Bronchial epithelial cell (primary cell): Measurements from ENCODE around the gene SLC6A1. TPM values are rescaled to one million over a fixed set of nuclear protein-coding genes. Genes with fewer than 3 reads are reported as not detected.

ENCODE experiments used
- DNase-seq: peaks from one replicate; pipeline ENCODE4 v3.0.0-alpha.2; 2010; ENCODE audit warnings: low read depth
- FAIRE-seq: peaks from 2 replicates; lab custom pipeline; 2011; peaks lifted over from hg19 to GRCh38; lab: Jason Lieb, UNC
- H3K27me3 ChIP-seq: 2 replicates; pipeline ENCODE4 v1.5.1; 2011; ENCODE audit warnings: low read length; ENCODE audit not compliant: control insufficient read depth, insufficient read depth
- H3K36me3 ChIP-seq: 2 replicates; pipeline ENCODE4 v1.5.1; 2011; ENCODE audit warnings: low read length; ENCODE audit not compliant: control insufficient read depth, insufficient read depth
- H3K4me3 ChIP-seq: 2 replicates; pipeline ENCODE4 v1.5.1; 2011; ENCODE audit warnings: mild to moderate bottlenecking, low read depth, low read length, control low read depth
- CTCF ChIP-seq: IDR thresholded peaks from 2 replicates; pipeline ENCODE4 v1.5.1; 2011; ENCODE audit warnings: mild to moderate bottlenecking, moderate library complexity, low read length, control low read depth, inconsistent platforms; ENCODE audit not compliant: insufficient read depth, severe bottlenecking
- total RNA-seq: library from RNA; depleted of rRNA; stranded (reverse); fragments of >200 nt; gene quantifications from 2 replicates; pipeline ENCODE4 v1.2.1, GENCODE V29; 2014

Gene SLC6A1
- total RNA-seq, 1 donor from 2014 or later, result not detected

GRCh38 chr3:11035757-11036505 is 43.4 kb downstream of the SLC6A1 start:
- Histone ChIP-seq H3K36me3 (no peaks in the 10 kb centered on the region), H3K4me3 (no peak overlapping the region), H3K27me3 (peaks cover 13% of the 10 kb centered on the region)
- no peak for TF ChIP-seq CTCF
- FAIRE-seq (no peak), DNase-seq (no peak)

GRCh38 chr3:11037241-11037873 is 44.8 kb downstream of the SLC6A1 start:
- DNase-seq (no peak), FAIRE-seq (no peak)
- Histone ChIP-seq H3K36me3 (no peaks in the 10 kb centered on the region), H3K27me3 (peaks cover 13% of the 10 kb centered on the region), H3K4me3 (no peak overlapping the region)
- TF ChIP-seq CTCF, result no peak

- Histone ChIP-seq H3K36me3 (no peaks in the 10 kb centered on the region), H3K4me3 (no peak overlapping the region), H3K27me3 (peaks cover 13% of the 10 kb centered on the region)
- TF ChIP-seq CTCF, result no peak
- no peak for FAIRE-seq
- DNase-seq, result no peak
Observed at GRCh38 chr3:11037976-11038375, 45.4 kb downstream of the SLC6A1 start.

GRCh38 chr3:11045536-11045935 is 53.0 kb downstream of the SLC6A1 start:
- H3K27me3 ChIP-seq, result peaks cover 2% of the 10 kb centered on the region
- H3K4me3 ChIP-seq, result no peak overlapping the region
- TF ChIP-seq CTCF, result no peak
- FAIRE-seq (no peak), DNase-seq (no peak)
- no peaks in the 10 kb centered on the region for H3K36me3 ChIP-seq

- H3K4me3 ChIP-seq, result no peak overlapping the region
- DNase-seq (peak; percentile 38), FAIRE-seq (no peak)
- H3K36me3 ChIP-seq, result no peaks in the 10 kb centered on the region
- peaks cover 5% of the 10 kb centered on the region for H3K27me3 ChIP-seq
- TF ChIP-seq CTCF, result no peak
Observed at GRCh38 chr3:11047500-11047899, 55.0 kb downstream of the SLC6A1 start.
